HG03558 (cell line): ENCODE results near the gene TEDC1.

Experiments used
- ATAC-seq: cut with Tn5 transposase; IDR thresholded peaks from one replicate; pipeline ENCODE4 v1.9.1; 2021; ENCODE audit warnings: moderate number of reproducible peaks; ENCODE audit not compliant: unreplicated experiment; ENCODE audit errors: extremely low read depth

TEDC1 gene

GRCh38 chr14:105494606-105494929 lies 3.5 kb downstream of the TEDC1 start:
- ATAC-seq: no peak

- ATAC-seq: no peak
These were observed 4.3 kb downstream of the TEDC1 start for GRCh38 chr14:105495101-105495989.

- ATAC-seq: no peak
These were observed 5.2 kb downstream of the TEDC1 start for GRCh38 chr14:105495990-105496830.

- ATAC-seq: no peak
These were observed 6.0 kb downstream of the TEDC1 start for GRCh38 chr14:105496831-105497591.

- no peak for ATAC-seq
These were observed 6.8 kb downstream of the TEDC1 start for GRCh38 chr14:105497671-105498429.

GRCh38 chr14:105498430-105499255 lies 7.6 kb downstream of the TEDC1 start:
- no peak for ATAC-seq

GRCh38 chr14:105499256-105500035 lies 8.4 kb downstream of the TEDC1 start:
- no peak for ATAC-seq

GRCh38 chr14:105500036-105500725 lies 9.1 kb downstream of the TEDC1 start:
- ATAC-seq: no peak

- no peak for ATAC-seq
These were observed 9.7 kb downstream of the TEDC1 start for GRCh38 chr14:105500726-105501101.

GRCh38 chr14:105501504-105502291 lies 10.7 kb downstream of the TEDC1 start:
- ATAC-seq: no peak

GRCh38 chr14:105502446-105503295 lies 11.6 kb downstream of the TEDC1 start:
- no peak for ATAC-seq

GRCh38 chr14:105503296-105503640 lies 12.2 kb downstream of the TEDC1 start:
- ATAC-seq: no peak

- no peak for ATAC-seq
These were observed 13.1 kb downstream of the TEDC1 start for GRCh38 chr14:105503935-105504692.

- ATAC-seq: no peak
These were observed 14.1 kb downstream of the TEDC1 start for GRCh38 chr14:105505101-105505500.

GRCh38 chr14:105507247-105507646 lies 16.2 kb downstream of the TEDC1 start:
- ATAC-seq: no peak

GRCh38 chr14:105508069-105508468 lies 17.0 kb downstream of the TEDC1 start:
- ATAC-seq: no peak
